HEK293 (cell line): Measurements from ENCODE around the gene IL31RA.

Source experiments
- CTCF ChIA-PET: fragments of 350-600 bp; formaldehyde crosslinking; extraction: SDS; loops from one replicate; lab custom pipeline; 2021; ENCODE audit warnings: antibody characterized with exemption; lab: Yijun Ruan, JAX
- POLR2A ChIA-PET: fragments of 300-600 bp; formaldehyde crosslinking; extraction: SDS; loops from one replicate; lab custom pipeline; 2020; ENCODE audit warnings: antibody characterized with exemption, inconsistent platforms; lab: Yijun Ruan, JAX
- H3K27ac ChIP-seq: fragments of 200-500 bp; sonication (Bioruptor generic); 2 replicates; pipeline ENCODE4 v1.5.1; 2014; ENCODE audit warnings: low read depth, low read length, control low read depth, inconsistent platforms; ENCODE audit errors: extremely low read depth
- H3K36me3 ChIP-seq, 2 experiments: fragments of 200-500 bp in 1 of 2; sonication (Bioruptor generic) in 1 of 2; 1 replicate in 1 of 2; 2 replicates in 1 of 2; pipeline ENCODE4 v1.5.1; 2014 to 2017; ENCODE audit warnings: inconsistent platforms in 2 of 2, low read length in 2 of 2; ENCODE audit not compliant: control insufficient read depth in 2 of 2, insufficient read depth in 1 of 2
- H3K4me1 ChIP-seq: fragments of 200-500 bp; sonication (Bioruptor generic); 2 replicates; pipeline ENCODE4 v1.5.1; 2014; ENCODE audit warnings: mild to moderate bottlenecking, low read length, inconsistent platforms; ENCODE audit not compliant: control insufficient read depth, insufficient read depth
- H3K4me3 ChIP-seq: 2 replicates; pipeline ENCODE4 v1.5.1; 2011; ENCODE audit warnings: low read depth, mild to moderate bottlenecking, control low read depth, low read length, moderate library complexity
- H3K9me3 ChIP-seq: fragments of 200-500 bp; sonication (Bioruptor generic); 2 replicates; pipeline ENCODE4 v1.5.1; 2014; ENCODE audit warnings: low read depth, low read length, inconsistent platforms; ENCODE audit not compliant: control insufficient read depth, insufficient read depth
- GLIS1 ChIP-seq: fragments of 450-650 bp; formaldehyde crosslinking; IDR thresholded peaks from 2 replicates; pipeline ENCODE4 v1.5.1; 2016; ENCODE audit warnings: missing biosample characterization, missing genetic modification characterization
- HOXD13 ChIP-seq: sonication (generic); formaldehyde crosslinking; IDR thresholded peaks from 2 replicates; pipeline ENCODE4 v1.8.0; 2022; ENCODE audit warnings: missing genetic modification reagents, borderline replicate concordance
- MYNN ChIP-seq: fragments of 450-650 bp; formaldehyde crosslinking; IDR thresholded peaks from 2 replicates; pipeline ENCODE4 v1.5.1; 2016; ENCODE audit warnings: missing biosample characterization, missing genetic modification characterization, borderline replicate concordance
- SP3 ChIP-seq: fragments of 450-650 bp; formaldehyde crosslinking; IDR thresholded peaks from 2 replicates; pipeline ENCODE4 v1.5.1; 2016; ENCODE audit warnings: missing biosample characterization, missing genetic modification characterization
- TCF7L2 ChIP-seq: IDR thresholded peaks from 2 replicates; pipeline ENCODE4 v1.6.1; 2011; ENCODE audit warnings: low read depth, mild to moderate bottlenecking, inconsistent platforms, low read length, moderate library complexity, borderline replicate concordance
- ZBTB10 ChIP-seq: fragments of 450-650 bp; formaldehyde crosslinking; IDR thresholded peaks from 2 replicates; pipeline ENCODE4 v1.5.1; 2016; ENCODE audit warnings: missing biosample characterization, missing genetic modification characterization
- ZBTB17 ChIP-seq: fragments of 450-650 bp; formaldehyde crosslinking; IDR thresholded peaks from 2 replicates; pipeline ENCODE4 v1.5.1; 2016; ENCODE audit warnings: missing biosample characterization, missing genetic modification characterization
- ZBTB48 ChIP-seq: fragments of 450-650 bp; formaldehyde crosslinking; IDR thresholded peaks from 2 replicates; pipeline ENCODE4 v1.5.1; 2016; ENCODE audit warnings: missing biosample characterization, missing genetic modification characterization
- ZFP69B ChIP-seq: fragments of 450-650 bp; formaldehyde crosslinking; IDR thresholded peaks from 2 replicates; pipeline ENCODE4 v1.5.1; 2016; ENCODE audit warnings: missing biosample characterization, missing genetic modification characterization
- ZIC2 ChIP-seq: fragments of 450-650 bp; formaldehyde crosslinking; IDR thresholded peaks from 2 replicates; pipeline ENCODE4 v1.5.1; 2016; ENCODE audit warnings: missing biosample characterization, missing genetic modification characterization
- ZNF121 ChIP-seq: fragments of 450-650 bp; formaldehyde crosslinking; IDR thresholded peaks from 2 replicates; pipeline ENCODE4 v1.5.1; 2016; ENCODE audit warnings: missing biosample characterization, missing genetic modification characterization
- ZNF146 ChIP-seq: fragments of 450-650 bp; formaldehyde crosslinking; IDR thresholded peaks from 2 replicates; pipeline ENCODE4 v1.5.1; 2016; ENCODE audit warnings: missing biosample characterization, missing genetic modification characterization
- ZNF148 ChIP-seq: fragments of 450-650 bp; formaldehyde crosslinking; IDR thresholded peaks from 2 replicates; pipeline ENCODE4 v1.5.0; 2017; ENCODE audit warnings: missing biosample characterization, missing genetic modification characterization, borderline replicate concordance
- ZNF274 ChIP-seq, 2 experiments: fragments of 200-500 bp in 1 of 2; fragments of 450-650 bp in 1 of 2; sonication (Bioruptor generic) in 1 of 2; formaldehyde crosslinking in 1 of 2; IDR thresholded peaks; 2 replicates each; pipeline versions ENCODE4 v1.5.1 to v1.6.1; 2014 to 2016; ENCODE audit warnings: borderline replicate concordance in 1 of 2, inconsistent platforms in 1 of 2, low read length in 1 of 2, missing biosample characterization in 1 of 2, missing genetic modification characterization in 1 of 2
- ZNF324 ChIP-seq: fragments of 450-650 bp; formaldehyde crosslinking; IDR thresholded peaks from 2 replicates; pipeline ENCODE4 v1.5.1; 2016; ENCODE audit warnings: missing biosample characterization, missing genetic modification characterization
- ZNF341 ChIP-seq: fragments of 450-650 bp; formaldehyde crosslinking; IDR thresholded peaks from 2 replicates; pipeline ENCODE4; 2016; ENCODE audit warnings: low read depth, missing biosample characterization, missing genetic modification characterization
- ZNF37A ChIP-seq: fragments of 450-650 bp; IDR thresholded peaks from 2 replicates; pipeline ENCODE4 v1.5.1; 2018; ENCODE audit warnings: missing biosample characterization, missing genetic modification characterization
- ZNF518A ChIP-seq: fragments of 450-650 bp; formaldehyde crosslinking; conservative IDR thresholded peaks from 2 replicates; pipeline ENCODE4 v1.5.1; 2016; ENCODE audit warnings: low read depth, missing biosample characterization, missing genetic modification characterization
- ZNF549 ChIP-seq: fragments of 450-650 bp; IDR thresholded peaks from 2 replicates; pipeline ENCODE4 v1.5.1; 2018; ENCODE audit warnings: missing biosample characterization, missing genetic modification characterization, mild to moderate bottlenecking, inconsistent platforms, moderate library complexity
- ZNF670 ChIP-seq: fragments of 450-650 bp; formaldehyde crosslinking; IDR thresholded peaks from 2 replicates; pipeline ENCODE4 v1.5.1; 2016; ENCODE audit warnings: missing biosample characterization, missing genetic modification characterization, low read depth
- ZNF707 ChIP-seq: fragments of 450-650 bp; formaldehyde crosslinking; IDR thresholded peaks from 2 replicates; pipeline ENCODE4 v1.5.1; 2016; ENCODE audit warnings: missing biosample characterization, missing genetic modification characterization
- ZNF837 ChIP-seq: fragments of 450-650 bp; formaldehyde crosslinking; IDR thresholded peaks from 2 replicates; pipeline ENCODE4 v1.5.1; 2016; ENCODE audit warnings: missing biosample characterization, missing genetic modification characterization
- ZSCAN4 ChIP-seq: fragments of 450-650 bp; formaldehyde crosslinking; IDR thresholded peaks from 2 replicates; pipeline ENCODE4 v1.5.1; 2017; ENCODE audit warnings: missing biosample characterization, missing genetic modification characterization

IL31RA gene

GRCh38 chr5:55832446-55832845 lies 18.7 kb upstream of the IL31RA start (continued):
- TF ChIP-seq ZFP69B (tag by site-specific recombination) = no peak
- TF ChIP-seq ZNF324 (tag by site-specific recombination) = no peak

GRCh38 chr5:55836191-55836590 lies 15.0 kb upstream of the IL31RA start:
- TF ChIP-seq ZNF274 (IDR thresholded peaks at IDR 0.05; ENCODE audit: low read length) = no peak
- TF ChIP-seq ZNF274 (tag by site-specific recombination; IDR thresholded peaks at IDR 0.05; ENCODE audit: borderline replicate concordance) = no peak
- TF ChIP-seq ZNF37A = no peak
- TF ChIP-seq HOXD13 (CRISPR knock-in tag) = no peak
- TF ChIP-seq MYNN (tag by site-specific recombination) = no peak
- TF ChIP-seq ZNF121 = no peak
- TF ChIP-seq ZNF341 = no peak
- TF ChIP-seq ZNF670 (tag by site-specific recombination) = no peak
- no peak for TF ChIP-seq ZNF148 (tag by site-specific recombination)
- ChIA-PET POLR2A (no interaction called here), CTCF (no interaction called here)
- Histone ChIP-seq H3K27ac (no peak overlapping the region), H3K4me3 (no peak overlapping the region), H3K36me3 (no peaks in the 10 kb centered on the region), H3K4me1 (no peaks in the 10 kb centered on the region), H3K9me3 (no peaks in the 10 kb centered on the region)

- H3K27ac ChIP-seq = no peak overlapping the region
- H3K9me3 ChIP-seq = no peaks in the 10 kb centered on the region
- POLR2A ChIA-PET = no interaction called here
- H3K36me3 ChIP-seq = no peaks in the 10 kb centered on the region
- H3K4me3 ChIP-seq = no peak overlapping the region
- no peak for TF ChIP-seq ZNF549 (tag by site-specific recombination)
- TF ChIP-seq SP3 (tag by site-specific recombination) = no peak
- no peak for TF ChIP-seq ZSCAN4 (tag by site-specific recombination)
- TF ChIP-seq ZBTB10 = no peak
- TF ChIP-seq GLIS1 (tag by site-specific recombination) = no peak
- TF ChIP-seq ZBTB48 = no peak
- TF ChIP-seq ZNF518A (tag by site-specific recombination) = no peak
- TF ChIP-seq ZBTB17 (tag by site-specific recombination) = no peak
- no peak for TF ChIP-seq ZNF146 (tag by site-specific recombination)
- TF ChIP-seq TCF7L2 = no peak
- no peak for TF ChIP-seq ZIC2 (tag by site-specific recombination)
- TF ChIP-seq ZNF707 (tag by site-specific recombination) = no peak
- no peak for TF ChIP-seq ZNF837 (tag by site-specific recombination)
- CTCF ChIA-PET = interaction anchor here (0.6 to 1.2 kb wide), 2 partner anchors 11 to 129 kb away, joined by 3 to 7 read pairs; no protein-coding TSS in a partner anchor
- no peaks in the 10 kb centered on the region for H3K4me1 ChIP-seq
Observed at GRCh38 chr5:55841976-55842375, 9.2 kb upstream of the IL31RA start.
